ENCODE results near the gene RBM46.
"Not testable (repeated sequence)": the region's sequence is repeated elsewhere in the genome, so short reads cannot be mapped to it uniquely, and the experiment has no call there.

The RBM46 gene

DNA sequence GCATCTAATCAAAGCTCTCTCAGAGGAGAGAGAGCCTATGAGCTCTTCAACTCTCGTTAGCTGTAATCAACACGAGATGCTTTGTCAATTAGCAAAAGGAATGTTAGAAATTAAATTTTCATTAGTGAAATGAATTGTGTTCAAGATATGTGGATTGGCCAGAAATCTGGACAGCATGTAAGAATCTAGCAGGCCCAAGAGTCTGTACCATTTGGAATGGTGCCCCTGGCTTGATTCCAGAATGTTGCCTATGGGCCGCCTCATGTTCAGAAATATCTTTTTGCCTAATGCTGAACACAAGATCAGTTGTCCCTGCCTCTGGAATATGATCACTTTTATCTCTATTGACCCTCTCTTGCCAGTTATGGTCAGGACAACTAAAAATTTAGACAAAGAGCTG, 88.2 kb downstream of the RBM46 start:
- no peak for DNase-seq (ENCODE audit: low read depth)
- TF ChIP-seq, protein P1, sequence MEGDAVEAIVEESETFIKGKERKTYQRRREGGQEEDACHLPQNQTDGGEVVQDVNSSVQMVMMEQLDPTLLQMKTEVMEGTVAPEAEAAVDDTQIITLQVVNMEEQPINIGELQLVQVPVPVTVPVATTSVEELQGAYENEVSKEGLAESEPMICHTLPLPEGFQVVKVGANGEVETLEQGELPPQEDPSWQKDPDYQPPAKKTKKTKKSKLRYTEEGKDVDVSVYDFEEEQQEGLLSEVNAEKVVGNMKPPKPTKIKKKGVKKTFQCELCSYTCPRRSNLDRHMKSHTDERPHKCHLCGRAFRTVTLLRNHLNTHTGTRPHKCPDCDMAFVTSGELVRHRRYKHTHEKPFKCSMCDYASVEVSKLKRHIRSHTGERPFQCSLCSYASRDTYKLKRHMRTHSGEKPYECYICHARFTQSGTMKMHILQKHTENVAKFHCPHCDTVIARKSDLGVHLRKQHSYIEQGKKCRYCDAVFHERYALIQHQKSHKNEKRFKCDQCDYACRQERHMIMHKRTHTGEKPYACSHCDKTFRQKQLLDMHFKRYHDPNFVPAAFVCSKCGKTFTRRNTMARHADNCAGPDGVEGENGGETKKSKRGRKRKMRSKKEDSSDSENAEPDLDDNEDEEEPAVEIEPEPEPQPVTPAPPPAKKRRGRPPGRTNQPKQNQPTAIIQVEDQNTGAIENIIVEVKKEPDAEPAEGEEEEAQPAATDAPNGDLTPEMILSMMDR (IDR thresholded peaks at IDR 0.05; ENCODE audit: insufficient read depth, low read depth, low read length, missing control alignments) = no peak
- H3K4me3 ChIP-seq (ENCODE audit: low read depth, low read length) = no peak overlapping the region

DNA sequence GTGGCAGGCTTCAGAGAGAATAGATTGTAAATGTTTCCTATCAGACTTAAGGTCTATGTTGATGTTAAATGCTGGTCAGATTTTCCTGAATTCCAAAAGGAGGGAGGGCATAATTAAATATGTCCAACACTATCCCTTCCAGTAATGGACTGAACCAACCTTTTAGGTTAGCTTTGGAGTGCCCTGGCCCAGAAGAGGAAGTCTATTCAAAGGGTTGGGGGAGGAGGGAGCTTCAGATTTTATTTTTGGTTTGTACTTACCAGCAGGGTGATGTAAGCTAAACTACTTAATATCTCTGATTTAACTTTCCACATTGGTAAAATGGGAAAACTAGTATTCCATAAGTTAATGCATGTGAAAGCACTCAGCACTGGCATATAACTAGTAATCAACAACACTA, 91.1 kb downstream of the RBM46 start:
- TF ChIP-seq, protein P1 (IDR thresholded peaks at IDR 0.05; ENCODE audit: insufficient read depth, low read depth, low read length, missing control alignments) = no peak
- no peak overlapping the region for H3K4me3 ChIP-seq (ENCODE audit: low read depth, low read length)
- DNase-seq (ENCODE audit: low read depth) = no peak

DNA sequence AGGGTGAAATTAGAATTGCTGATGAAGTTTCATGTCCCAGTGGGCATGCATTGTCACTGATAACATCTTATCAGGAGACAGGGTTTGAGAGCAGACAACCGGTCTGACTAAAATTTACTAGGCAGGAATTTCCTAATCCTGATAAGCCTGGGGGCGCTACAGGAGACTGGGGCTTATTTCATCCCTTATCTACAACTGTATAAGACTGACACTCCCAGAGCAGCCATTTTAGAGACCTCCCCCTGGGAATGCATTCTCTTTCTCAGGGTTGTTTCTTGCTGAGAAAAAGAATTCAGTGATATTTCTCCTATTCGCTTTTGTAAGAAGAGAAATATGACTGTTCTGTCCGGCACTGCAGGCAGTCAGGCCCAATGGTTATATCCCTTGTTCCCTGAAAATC, 93.0 kb downstream of the RBM46 start:
- not testable (repeated sequence) for H3K4me3 ChIP-seq (ENCODE audit: low read depth, low read length); DNase-seq (ENCODE audit: low read depth)

DNA sequence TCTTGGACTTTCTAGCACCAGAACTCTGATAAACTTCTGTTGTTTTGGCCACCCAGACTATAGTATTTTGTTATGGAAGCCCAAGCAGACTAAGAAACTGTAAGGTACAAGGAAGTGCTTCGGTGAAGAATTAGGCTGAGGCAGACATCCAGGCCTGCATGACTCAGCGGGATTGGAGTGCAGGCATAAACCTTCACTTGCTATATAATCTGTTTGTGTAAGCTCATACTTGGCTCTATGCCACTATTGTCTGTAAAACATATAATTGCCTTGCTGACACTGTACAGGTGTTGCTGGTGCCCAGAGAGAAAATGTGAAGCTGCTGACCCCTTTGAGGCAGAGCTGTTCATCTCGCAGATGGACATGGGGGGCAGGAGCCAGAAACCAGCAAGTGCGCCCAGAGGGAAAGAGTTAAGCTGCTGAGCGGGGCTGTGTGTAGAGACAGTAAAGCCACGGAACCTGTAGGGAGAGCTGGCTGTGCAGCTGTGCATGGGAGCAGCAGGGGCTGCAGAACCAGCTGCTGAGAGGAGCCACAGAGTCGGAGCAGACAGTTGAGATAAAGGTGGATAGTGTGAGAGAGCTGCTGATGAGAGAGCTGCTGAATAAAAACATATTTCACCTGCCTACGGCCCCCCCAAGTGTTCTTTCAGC, 96.2 kb downstream of the RBM46 start:
- no peak for DNase-seq (ENCODE audit: low read depth)
- no peak overlapping the region for H3K4me3 ChIP-seq (ENCODE audit: low read depth, low read length)
- TF ChIP-seq, protein P1 (IDR thresholded peaks at IDR 0.05; ENCODE audit: insufficient read depth, low read depth, low read length, missing control alignments) = no peak

Measured in GM12865 (cell line).